Osteocyte (in vitro differentiated cells): ENCODE results near the gene POLR2B. TPM values are rescaled to one million over a fixed set of nuclear protein-coding genes. Genes with fewer than 3 reads are reported as not detected.

Experiments
- DNase-seq: peaks from one replicate; pipeline ENCODE4 v3.0.0; 2021; ENCODE audit warnings: mixed read lengths; ENCODE audit not compliant: unreplicated experiment; ENCODE audit errors: extremely low spot score
- H3K27ac Mint-ChIP-seq: one replicate; pipeline ENCODE4 v1.8.0; 2021; ENCODE audit warnings: mild to moderate bottlenecking, mixed read lengths; ENCODE audit not compliant: unreplicated experiment
- H3K27me3 Mint-ChIP-seq: one replicate; pipeline ENCODE4 v1.8.0; 2021; ENCODE audit warnings: mixed read lengths; ENCODE audit not compliant: unreplicated experiment
- H3K36me3 Mint-ChIP-seq: one replicate; pipeline ENCODE4 v1.8.0; 2021; ENCODE audit warnings: mixed read lengths; ENCODE audit not compliant: unreplicated experiment
- H3K4me1 Mint-ChIP-seq: one replicate; pipeline ENCODE4 v1.8.0; 2021; ENCODE audit warnings: mixed read lengths; ENCODE audit not compliant: unreplicated experiment
- H3K4me3 Mint-ChIP-seq: one replicate; pipeline ENCODE4 v1.8.0; 2021; ENCODE audit warnings: mild to moderate bottlenecking, moderate library complexity, mixed read lengths; ENCODE audit not compliant: unreplicated experiment
- H3K9me3 Mint-ChIP-seq: one replicate; pipeline ENCODE4 v1.8.0; 2021; ENCODE audit warnings: mixed read lengths; ENCODE audit not compliant: unreplicated experiment
- CTCF ChIP-seq: fragments of 200-600 bp; sonication (generic); IDR thresholded peaks from 2 replicates; pipeline ENCODE4 v1.5.0; 2021; ENCODE audit warnings: antibody characterized with exemption, mild to moderate bottlenecking, moderate library complexity
- total RNA-seq: library from RNA; stranded (reverse); gene quantifications from 2 replicates; pipeline ENCODE4 v1.2.1, GENCODE V29; 2021

POLR2B gene
- total RNA-seq, 1 donor from 2014 or later: 74.2 TPM

- no peak for TF ChIP-seq CTCF
- Mint-ChIP-seq H3K36me3 (peaks cover 53% of the 10 kb centered on the region), H3K27me3 (no peaks in the 10 kb centered on the region), H3K27ac (no peak overlapping the region), H3K9me3 (no peaks in the 10 kb centered on the region), H3K4me3 (no peak overlapping the region), H3K4me1 (no peaks in the 10 kb centered on the region)
- no peak for DNase-seq
Measured at GRCh38 chr4:56999751-57000150, 21.1 kb downstream of the POLR2B start.

- Mint-ChIP-seq H3K27ac (peak overlapping the region; percentile 12), H3K27me3 (no peaks in the 10 kb centered on the region), H3K9me3 (no peaks in the 10 kb centered on the region), H3K4me3 (no peak overlapping the region), H3K36me3 (peaks cover 38% of the 10 kb centered on the region), H3K4me1 (no peaks in the 10 kb centered on the region)
- no peak for TF ChIP-seq CTCF
- DNase-seq: no peak
Measured at GRCh38 chr4:57013543-57014120, 34.9 kb downstream of the POLR2B start.

- Mint-ChIP-seq H3K27ac (peak overlapping the region; percentile 70), H3K36me3 (peaks cover 41% of the 10 kb centered on the region)
Measured at GRCh38 chr4:57018980-57019379, 40.3 kb downstream of the POLR2B start.

GRCh38 chr4:57020467-57021101, 41.9 kb downstream of the POLR2B start:
- Mint-ChIP-seq H3K27me3 (no peaks in the 10 kb centered on the region), H3K27ac (peak overlapping the region; percentile 70), H3K36me3 (peaks cover 48% of the 10 kb centered on the region), H3K4me1 (peaks cover 57% of the 10 kb centered on the region), H3K9me3 (no peaks in the 10 kb centered on the region), H3K4me3 (no peak overlapping the region)
- no peak for DNase-seq
- no peak for TF ChIP-seq CTCF

More at GRCh38 chr4:57018980-57019379, 40.3 kb downstream of the POLR2B start:
- H3K27me3 Mint-ChIP-seq: no peaks in the 10 kb centered on the region
- DNase-seq: no peak
- peaks cover 43% of the 10 kb centered on the region for H3K4me1 Mint-ChIP-seq
- peak; percentile 48 for TF ChIP-seq CTCF
- H3K4me3 Mint-ChIP-seq: no peak overlapping the region
- no peaks in the 10 kb centered on the region for H3K9me3 Mint-ChIP-seq

- H3K4me3 Mint-ChIP-seq: no peak overlapping the region
- no peaks in the 10 kb centered on the region for H3K9me3 Mint-ChIP-seq
- H3K36me3 Mint-ChIP-seq: peaks cover 64% of the 10 kb centered on the region
Measured at GRCh38 chr4:57023104-57023503, 44.4 kb downstream of the POLR2B start.

More at GRCh38 chr4:57023104-57023503, 44.4 kb downstream of the POLR2B start:
- Mint-ChIP-seq H3K27ac (peak overlapping the region; percentile 70), H3K4me1 (peaks cover 61% of the 10 kb centered on the region), H3K27me3 (no peaks in the 10 kb centered on the region)
- no peak for TF ChIP-seq CTCF
- DNase-seq: no peak
